PC-9 (cell line): ENCODE data around the gene CLDN4. TPM values are rescaled to one million over a fixed set of nuclear protein-coding genes. Genes with fewer than 3 reads are reported as not detected.

Experiments used
- BruUV-seq: library from RNA; stranded (reverse); fragments of 400-500 nt; replicated peaks from 2 replicates; lab custom pipeline; 2021; lab: Mats Ljungman, UMichigan
- CTCF ChIA-PET: fragments of 300-600 bp; sonication (Branson Sonifier 250); formaldehyde crosslinking; loops from one replicate; lab custom pipeline; 2022; ENCODE audit warnings: antibody characterized with exemption; lab: Charles Lee
- POLR2A ChIA-PET: fragments of 300-600 bp; sonication (Branson Sonifier 250); formaldehyde crosslinking; loops from one replicate; lab custom pipeline; 2022; ENCODE audit warnings: antibody characterized with exemption; ENCODE audit not compliant: unreplicated experiment; lab: Charles Lee
- DNase-seq, 2 experiments: peaks; one replicate each; pipeline versions ENCODE4 v3.0.0 to v3.0.0-alpha.2; 2015 to 2022; ENCODE audit warnings: mixed read lengths in 1 of 2
- H2AFZ ChIP-seq: fragments of 200-600 bp; sonication (generic); 2 replicates; pipeline ENCODE4 v1.8.1; 2017; ENCODE audit warnings: antibody characterized with exemption
- H3F3A ChIP-seq: fragments of 200-600 bp; sonication (generic); 2 replicates; pipeline ENCODE4 v1.8.1; 2017; ENCODE audit warnings: antibody characterized with exemption, mild to moderate bottlenecking, low read depth; ENCODE audit not compliant: insufficient read depth
- H3K27ac ChIP-seq: fragments of 200-600 bp; sonication (generic); 2 replicates; pipeline ENCODE4 v1.6.1; 2016; ENCODE audit warnings: mixed run types
- H3K27me3 ChIP-seq: fragments of 200-600 bp; sonication (generic); 2 replicates; pipeline ENCODE4 v1.6.1; 2016; ENCODE audit warnings: low read depth, mixed run types; ENCODE audit not compliant: insufficient read depth
- H3K36me3 ChIP-seq: fragments of 200-600 bp; sonication (generic); 2 replicates; pipeline ENCODE4 v1.6.1; 2016; ENCODE audit warnings: low read depth, mixed run types
- H3K4me1 ChIP-seq: fragments of 200-600 bp; sonication (generic); replicated peaks from 2 replicates; pipeline ENCODE4 v1.6.1; 2016; ENCODE audit warnings: mixed run types; ENCODE audit not compliant: insufficient read depth
- H3K4me2 ChIP-seq: fragments of 200-600 bp; sonication (generic); 2 replicates; pipeline ENCODE4 v1.6.1; 2017; ENCODE audit warnings: mixed run types
- H3K4me3 ChIP-seq: fragments of 200-600 bp; sonication (generic); 2 replicates; pipeline ENCODE4 v1.6.1; 2016; ENCODE audit warnings: mixed run types
- H3K79me2 ChIP-seq: fragments of 200-600 bp; sonication (generic); 2 replicates; pipeline ENCODE4 v1.6.1; 2017; ENCODE audit warnings: low read depth, mixed run types
- H3K9me2 ChIP-seq: fragments of 200-600 bp; sonication (generic); 2 replicates; pipeline ENCODE4 v1.8.1; 2017; ENCODE audit warnings: mild to moderate bottlenecking; ENCODE audit not compliant: insufficient read depth
- H3K9me3 ChIP-seq: fragments of 200-600 bp; sonication (generic); 2 replicates; pipeline ENCODE4 v1.8.1; 2016; ENCODE audit warnings: low read depth; ENCODE audit not compliant: insufficient read depth
- H4K20me1 ChIP-seq: fragments of 200-600 bp; sonication (generic); 2 replicates; pipeline ENCODE4 v1.8.1; 2017; ENCODE audit not compliant: insufficient read depth
- CTCF ChIP-seq: fragments of 200-600 bp; sonication (generic); conservative IDR thresholded peaks from 2 replicates; pipeline ENCODE4 v1.6.1; 2017; ENCODE audit warnings: mixed run types, antibody characterized with exemption, mild to moderate bottlenecking, moderate library complexity
- EZH2 ChIP-seq: fragments of 200-600 bp; sonication (generic); IDR thresholded peaks from 2 replicates; pipeline ENCODE4 v1.8.0; 2017; ENCODE audit warnings: antibody characterized with exemption, low read depth
- intact Hi-C: fragments of 100-400 bp; cut with micrococcal nuclease; formaldehyde crosslinking; loops from one replicate; pipeline ENCODE4 v1.10.0; 2022; ENCODE audit not compliant: unreplicated experiment
- total RNA-seq: library from RNA; stranded (reverse); gene quantifications from 2 replicates; pipeline ENCODE4 v1.2.3, GENCODE V29; 2021

The CLDN4 gene
- total RNA-seq, 1 experiment from 2014 or later = 498 TPM

GRCh38 chr7:73861305-73861704 is 30.5 kb downstream of the CLDN4 start:
- Histone ChIP-seq H3K4me2 (no peak overlapping the region), H3K4me1 (peaks cover 4% of the 10 kb centered on the region; the same call in 1 of the 2 replicates), H3F3A (peaks cover 19% of the 10 kb centered on the region; the same call in 1 of the 2 replicates), H2AFZ (no peak overlapping the region), H3K27ac (no peak overlapping the region), H3K9me3 (no peaks in the 10 kb centered on the region), H3K4me3 (no peak overlapping the region), H3K9me2 (no peaks in the 10 kb centered on the region), H3K79me2 (no peaks in the 10 kb centered on the region), H3K27me3 (no peaks in the 10 kb centered on the region), H3K36me3 (no peaks in the 10 kb centered on the region), H4K20me1 (no peaks in the 10 kb centered on the region)
- CTCF ChIA-PET = interaction anchor here (0.6 kb wide), 1 partner anchor 38 kb away, joined by 4 read pairs; no protein-coding TSS in a partner anchor
- TF ChIP-seq CTCF (no peak), EZH2 (no peak)
- POLR2A ChIA-PET = no interaction called here
- no peak for DNase-seq
- no TSS peak for BruUV-seq
- intact Hi-C loops = no loop called here

GRCh38 chr7:73864981-73865711 is 34.4 kb downstream of the CLDN4 start:
- intact Hi-C loops = loop anchor here (5.0 kb wide), 1 partner anchor 342 kb away; no protein-coding TSS in a partner anchor
- Histone ChIP-seq H3K4me2 (no peak overlapping the region), H3K9me3 (no peaks in the 10 kb centered on the region), H3K79me2 (no peaks in the 10 kb centered on the region), H3K36me3 (no peaks in the 10 kb centered on the region), H3K4me3 (no peak overlapping the region), H3K27ac (no peak overlapping the region), H3K4me1 (no peaks in the 10 kb centered on the region), H4K20me1 (no peaks in the 10 kb centered on the region), H3F3A (no peaks in the 10 kb centered on the region), H3K9me2 (no peaks in the 10 kb centered on the region), H3K27me3 (no peaks in the 10 kb centered on the region), H2AFZ (no peak overlapping the region)
- ChIA-PET CTCF (no interaction called here), POLR2A (no interaction called here)
- TF ChIP-seq CTCF (no peak), EZH2 (no peak)
- BruUV-seq = no TSS peak
- DNase-seq = no peak

- no peak overlapping the region for H2AFZ ChIP-seq
- H4K20me1 ChIP-seq = no peaks in the 10 kb centered on the region
- H3F3A ChIP-seq = no peaks in the 10 kb centered on the region
- no peaks in the 10 kb centered on the region for H3K4me1 ChIP-seq
- H3K27ac ChIP-seq = no peak overlapping the region
- H3K36me3 ChIP-seq = no peaks in the 10 kb centered on the region
- POLR2A ChIA-PET = no interaction called here
- H3K27me3 ChIP-seq = no peaks in the 10 kb centered on the region
- peak in 1 of 2 experiments; percentile 57 for DNase-seq
- H3K9me2 ChIP-seq = no peaks in the 10 kb centered on the region
- no peak overlapping the region for H3K4me2 ChIP-seq
- intact Hi-C loops = loop anchor here (1.0 to 5.0 kb wide), 5 partner anchors 113 to 535 kb away; no protein-coding TSS in a partner anchor
- H3K9me3 ChIP-seq = no peaks in the 10 kb centered on the region
- H3K4me3 ChIP-seq = no peak overlapping the region
- peak; percentile 78 for TF ChIP-seq CTCF
- no peak for TF ChIP-seq EZH2
- no peaks in the 10 kb centered on the region for H3K79me2 ChIP-seq
- BruUV-seq = no TSS peak
- CTCF ChIA-PET = no interaction called here
Observed at GRCh38 chr7:73865738-73866445, 35.1 kb downstream of the CLDN4 start.
